HG03097 (cell line): Measurements from ENCODE around the gene ITGB5.

Experiments used
- ATAC-seq: cut with Tn5 transposase; IDR thresholded peaks from one replicate; pipeline ENCODE4 v1.9.1; 2021; ENCODE audit not compliant: unreplicated experiment, low FRiP score

ITGB5 gene

DNA sequence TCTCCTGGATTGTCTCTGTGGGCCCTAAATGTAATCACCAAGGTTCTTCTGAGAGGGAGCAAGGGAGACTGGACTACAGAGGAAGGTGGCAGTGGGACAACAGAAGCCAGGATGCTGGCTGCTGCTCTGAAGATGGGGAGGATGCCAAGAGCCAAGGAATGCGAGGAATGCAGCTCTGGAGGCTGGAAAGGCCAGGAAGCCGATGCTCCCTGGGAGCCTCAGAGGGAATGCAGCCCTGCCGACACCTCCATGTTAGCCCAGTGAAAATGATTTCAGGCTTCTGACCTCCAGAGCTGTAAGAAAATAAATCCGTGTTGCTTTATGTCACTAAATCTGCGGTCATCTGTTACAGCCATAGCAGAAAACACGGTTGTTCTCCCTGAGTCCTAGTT lies 112.8 kb downstream of the ITGB5 start:
- ATAC-seq: no peak

DNA sequence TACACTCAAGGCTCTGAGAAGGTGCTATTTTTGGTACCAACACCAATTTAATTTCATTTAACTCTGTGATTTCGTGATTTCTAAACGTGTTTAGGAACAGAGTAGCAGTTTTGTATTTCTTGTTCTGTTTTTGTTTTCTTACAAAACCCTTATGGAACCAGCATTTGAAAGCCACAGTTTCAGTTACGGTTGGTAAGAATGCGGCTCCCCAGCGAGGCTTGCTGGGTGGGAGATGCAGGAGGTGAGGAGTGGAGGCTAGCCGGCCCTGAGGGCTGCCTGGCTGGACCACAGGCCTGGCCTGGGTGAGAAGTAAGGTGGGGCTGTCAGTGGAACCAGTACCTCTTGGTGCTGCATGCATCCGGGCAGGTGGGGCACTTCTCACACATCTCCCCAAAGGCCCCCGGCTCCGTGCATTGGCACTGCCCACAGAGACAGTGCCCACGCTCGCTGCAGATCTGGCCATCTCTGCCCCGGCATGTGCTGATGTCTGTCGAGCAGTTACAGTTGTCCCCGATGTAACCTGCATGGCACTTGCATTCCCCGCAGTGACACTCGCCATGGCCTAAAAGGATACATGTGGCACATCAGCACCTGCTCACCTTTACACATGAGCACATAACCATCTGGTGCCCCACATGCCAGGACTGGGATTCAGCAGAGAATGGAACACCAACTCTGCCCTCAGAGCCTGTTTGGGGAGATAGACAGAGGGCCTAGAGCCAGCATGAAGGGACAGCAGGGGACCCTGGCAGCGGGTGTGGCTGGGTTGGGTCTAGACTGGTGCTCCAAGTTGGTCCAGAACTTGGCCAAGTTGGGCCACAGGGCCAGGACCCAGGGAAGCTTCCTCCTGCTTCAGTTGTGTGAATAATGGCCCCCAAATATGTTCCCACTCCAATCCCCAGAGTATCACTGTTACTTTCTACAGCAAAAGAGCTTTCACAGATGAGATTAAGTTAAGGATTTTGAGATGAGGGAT lies 113.5 kb downstream of the ITGB5 start:
- no peak for ATAC-seq

DNA sequence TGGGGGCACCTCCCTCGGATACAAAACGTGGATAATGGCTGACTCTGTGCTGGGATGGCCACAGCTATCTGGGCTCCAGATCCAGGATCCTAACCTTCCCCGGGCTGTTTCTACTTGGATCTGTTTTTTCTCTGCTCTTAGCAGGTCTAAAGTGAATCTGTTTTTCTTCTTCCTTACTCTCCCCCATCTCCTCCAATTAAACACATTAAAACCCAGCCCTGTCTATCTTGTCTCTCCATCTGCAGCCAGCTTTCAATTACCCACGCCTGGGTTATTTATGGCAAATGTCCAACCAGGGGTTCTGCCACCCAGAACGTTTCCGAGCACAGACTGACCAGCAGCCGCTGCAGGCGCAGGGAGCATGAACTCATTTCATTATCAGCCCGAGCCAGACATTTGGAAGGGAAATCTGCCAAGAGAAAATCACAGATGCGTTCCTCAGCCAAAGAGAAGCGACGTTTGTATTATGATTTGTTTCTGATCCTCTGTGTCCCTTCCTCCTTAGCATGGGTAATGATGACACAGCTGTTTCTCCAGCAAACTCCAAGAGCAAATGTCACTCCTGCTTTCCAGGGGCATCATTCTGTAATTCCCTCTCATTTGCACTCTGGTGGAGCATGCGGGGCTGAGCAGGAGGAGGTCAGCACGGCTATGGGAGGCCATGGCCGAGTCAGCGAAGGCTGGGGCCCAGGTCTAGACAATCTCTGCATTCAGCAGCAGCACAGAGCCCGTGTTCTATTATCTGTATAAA lies 114.9 kb downstream of the ITGB5 start:
- no peak for ATAC-seq

DNA sequence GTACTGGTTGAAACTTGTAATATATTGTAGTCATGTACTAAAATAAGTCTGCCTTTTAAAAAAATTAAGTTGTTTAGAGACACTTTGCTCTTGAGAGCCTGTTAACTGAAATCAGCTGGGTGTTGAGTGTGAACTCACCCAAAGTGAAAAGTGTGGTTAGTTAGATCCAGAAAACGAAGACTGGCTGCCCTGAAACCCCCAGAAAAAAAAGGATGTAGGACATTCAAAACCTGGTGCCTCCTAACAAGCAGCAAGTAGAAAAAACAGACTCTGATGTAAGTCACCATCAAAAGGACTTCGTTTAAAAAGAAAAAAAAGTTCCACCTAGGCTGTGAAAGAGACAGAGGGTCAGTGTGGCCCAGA lies 116.1 kb downstream of the ITGB5 start:
- ATAC-seq: no peak

DNA sequence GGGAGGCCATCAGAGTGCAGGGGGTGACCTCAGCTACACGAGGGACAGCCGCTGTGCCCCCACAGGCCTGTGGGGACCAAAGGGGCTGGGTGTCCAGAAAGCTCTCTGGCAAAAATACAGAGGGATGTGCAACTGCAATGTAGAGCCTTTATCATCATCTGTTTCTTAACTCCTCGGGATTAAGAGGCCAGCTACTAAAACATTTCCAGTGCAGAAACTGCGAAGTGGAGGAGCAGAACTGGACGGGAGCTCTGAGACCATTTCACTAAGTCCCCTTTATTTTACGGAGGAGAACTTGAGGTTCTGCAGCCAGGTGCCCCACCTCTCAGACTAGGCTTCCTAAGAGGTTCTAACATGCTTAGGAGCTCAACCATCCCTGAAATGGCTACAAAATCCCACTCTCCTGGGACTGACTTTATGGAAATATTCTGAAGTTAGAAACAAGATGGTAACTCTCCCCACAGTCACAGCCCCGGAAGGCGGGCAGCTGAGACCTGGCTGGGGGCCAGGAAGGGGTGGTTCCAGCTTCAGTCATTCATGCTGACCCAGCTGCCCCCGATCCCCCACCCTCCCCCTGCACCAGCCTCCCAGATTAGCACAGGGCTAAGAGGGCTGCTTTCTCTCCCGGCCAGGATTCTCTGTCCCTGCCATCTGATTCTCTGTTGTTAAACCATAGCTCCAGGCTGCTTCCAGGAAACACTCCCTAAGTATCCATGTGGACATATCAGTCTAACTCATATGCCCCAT lies 116.7 kb downstream of the ITGB5 start:
- ATAC-seq: no peak

DNA sequence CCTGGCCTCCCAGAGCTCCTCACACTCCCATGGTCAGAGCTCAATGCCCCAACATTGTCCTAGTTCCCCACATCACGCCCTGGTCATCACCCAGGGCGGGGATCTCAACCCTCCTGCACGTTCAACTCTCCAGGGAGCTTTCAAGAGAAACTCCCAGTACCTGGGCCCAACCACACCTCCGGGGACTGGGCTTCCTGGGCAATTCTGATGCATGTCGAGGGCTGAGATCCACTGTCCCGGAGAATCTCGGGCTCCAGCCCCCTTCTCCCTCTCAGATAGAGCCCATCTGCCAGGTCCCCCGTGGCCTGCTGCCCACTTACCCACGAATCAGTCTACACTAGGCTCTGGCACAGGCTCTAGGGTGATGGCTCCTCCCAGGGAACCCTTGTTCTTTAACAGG lies 117.7 kb downstream of the ITGB5 start:
- no peak for ATAC-seq

DNA sequence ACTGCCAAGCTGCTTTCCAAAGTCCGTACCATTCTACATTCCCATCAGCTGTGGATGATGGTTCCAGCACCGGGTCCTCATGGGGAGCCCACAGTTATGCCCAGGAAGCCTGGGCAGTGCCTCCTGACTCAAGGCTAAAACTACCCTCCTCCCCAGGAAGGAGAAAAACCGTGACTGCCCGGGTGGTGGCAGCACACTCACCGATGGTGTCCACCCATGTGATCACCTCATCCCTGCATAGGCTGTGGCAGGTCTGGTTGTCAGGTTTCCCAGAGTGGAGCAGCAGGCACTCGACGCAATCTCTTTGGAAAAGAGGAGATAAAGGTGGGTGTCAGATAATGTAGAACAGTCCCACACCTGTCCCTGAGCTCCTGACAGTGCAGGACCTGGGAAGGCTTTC lies 118.4 kb downstream of the ITGB5 start:
- no peak for ATAC-seq

DNA sequence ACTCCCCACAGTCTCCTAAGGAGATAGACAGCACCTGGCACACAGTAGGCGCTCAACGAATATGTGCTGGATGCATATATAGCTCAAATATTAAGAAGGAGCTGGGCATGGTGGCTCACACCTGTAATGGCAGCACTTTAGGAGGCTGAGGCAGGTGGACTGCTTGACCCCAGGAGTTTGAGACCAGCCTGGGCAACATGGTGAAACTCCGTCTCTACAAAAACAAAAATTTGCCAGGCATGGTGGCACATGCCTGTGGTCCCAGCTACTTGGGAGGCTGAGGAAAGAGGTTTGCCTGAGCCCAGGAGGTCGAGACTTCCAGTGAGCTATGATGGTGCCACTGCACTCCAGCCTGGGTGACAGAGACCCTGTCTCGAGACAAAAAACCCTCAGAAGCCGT lies 119.5 kb downstream of the ITGB5 start:
- ATAC-seq: no peak

DNA sequence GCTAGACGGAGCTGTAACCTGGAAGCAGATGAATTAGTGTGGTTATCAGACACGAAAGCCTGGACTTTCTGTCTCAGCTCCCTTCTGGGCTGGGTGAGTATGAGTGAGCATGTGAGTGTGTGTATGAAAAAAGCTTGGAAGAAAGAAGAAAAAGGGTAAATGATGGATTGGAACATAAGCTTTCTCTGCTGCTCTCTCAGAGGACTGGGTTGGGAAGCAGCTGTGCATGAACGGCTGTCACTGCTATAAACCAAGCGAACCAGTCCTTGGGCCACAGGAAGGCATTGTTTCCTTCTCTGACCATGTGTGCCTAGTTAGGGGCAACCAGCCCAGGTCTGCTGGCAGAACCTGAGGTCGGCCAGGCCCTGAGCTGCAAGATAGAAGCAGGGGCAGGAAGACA lies 119.9 kb downstream of the ITGB5 start:
- ATAC-seq: no peak

DNA sequence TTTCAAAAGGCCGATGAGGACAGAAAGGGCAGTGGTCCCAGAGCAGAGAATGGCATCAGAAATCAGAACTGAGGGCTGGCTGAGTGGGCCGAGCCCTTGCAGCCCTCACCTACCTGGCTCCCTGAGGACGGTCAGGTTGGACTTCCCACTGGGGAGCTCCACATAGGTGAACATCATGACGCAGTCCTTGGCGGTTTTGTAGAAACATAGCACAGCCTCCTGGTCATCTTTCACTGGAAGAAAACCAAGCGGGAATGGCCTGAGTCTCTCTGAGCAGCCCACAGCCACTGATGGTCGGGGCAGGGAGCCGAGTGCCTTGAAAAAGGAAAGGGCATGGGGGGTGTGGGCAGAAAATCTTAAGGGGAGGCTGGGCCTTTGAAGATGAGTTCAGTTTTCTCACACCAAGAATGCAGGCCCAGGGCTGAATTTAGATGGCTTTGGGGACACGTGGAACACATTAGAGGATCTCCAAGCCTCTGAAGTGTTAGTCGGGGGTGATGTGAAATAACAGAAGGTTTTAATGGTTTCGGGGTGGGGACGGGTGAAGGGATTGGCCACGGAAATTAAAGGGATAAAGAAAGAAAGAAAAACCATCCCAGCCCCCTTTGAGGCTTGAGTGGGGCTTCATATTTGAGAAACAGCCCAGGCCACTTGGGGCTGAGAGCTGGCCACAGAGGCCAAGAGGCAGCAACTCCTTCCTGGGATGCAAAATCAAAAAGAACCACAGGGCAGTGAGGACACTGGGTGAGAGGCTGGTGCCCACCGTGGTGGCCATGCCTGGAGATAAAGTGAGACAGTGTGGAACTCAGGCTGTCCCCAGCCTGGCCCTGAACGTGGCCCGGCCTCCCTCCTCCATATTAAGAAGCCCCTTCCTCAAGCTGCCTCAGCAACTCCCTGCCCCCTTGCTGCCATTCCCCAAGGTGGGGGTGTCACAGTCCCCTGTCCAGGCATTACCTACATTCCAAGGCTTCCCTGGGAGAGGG lies 120.8 kb downstream of the ITGB5 start:
- ATAC-seq: no peak

DNA sequence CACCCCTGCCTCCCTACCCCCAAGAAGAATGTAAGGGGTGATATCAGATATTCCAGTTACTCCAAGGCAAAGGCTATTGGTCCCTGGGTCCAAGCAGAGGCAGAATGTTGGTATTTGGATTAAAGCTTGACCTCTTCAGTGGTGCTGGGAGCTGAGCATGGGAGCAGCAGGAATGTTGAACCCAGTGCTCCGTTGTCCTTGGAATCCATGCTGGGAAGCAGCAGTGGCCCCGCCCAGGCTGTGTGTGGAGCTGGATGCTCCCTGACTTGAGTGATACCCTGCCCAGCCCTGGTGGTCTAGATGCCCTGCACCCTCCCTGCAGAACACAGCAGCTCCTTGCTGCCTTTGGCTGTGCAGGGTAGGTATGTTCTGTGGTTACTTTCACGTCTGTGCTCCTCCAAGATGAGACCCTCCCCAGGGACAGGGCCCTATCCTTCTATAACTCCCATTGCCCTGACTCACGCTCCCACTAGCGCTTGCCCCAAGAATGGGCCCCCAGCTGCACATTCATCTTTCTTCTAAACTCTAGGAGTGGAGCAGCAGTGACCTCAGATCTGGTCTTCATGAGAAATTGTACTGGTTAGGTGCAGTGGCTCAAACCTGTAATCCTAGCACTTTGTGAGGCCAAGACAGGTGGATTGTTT lies 121.8 kb downstream of the ITGB5 start:
- no peak for ATAC-seq

DNA sequence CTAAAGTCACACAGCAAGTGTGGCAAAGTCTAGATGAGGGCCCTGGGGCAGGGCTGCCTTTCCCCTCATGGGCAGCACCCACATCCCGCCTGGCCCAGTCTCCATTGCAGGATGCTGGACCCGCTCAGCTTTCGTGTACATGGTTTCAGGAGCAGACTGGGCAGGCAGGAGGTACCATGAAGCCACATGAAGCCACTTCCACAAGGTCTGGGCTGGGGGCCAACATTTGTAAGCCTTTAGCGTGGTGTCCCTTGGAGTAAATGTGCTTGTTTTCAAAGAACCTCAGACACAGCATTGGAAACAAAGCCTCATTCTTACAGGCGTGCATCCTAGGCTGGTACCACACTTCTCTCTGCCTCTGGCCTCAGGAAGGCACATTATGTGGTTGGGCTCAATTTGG lies 122.4 kb downstream of the ITGB5 start:
- no peak for ATAC-seq

DNA sequence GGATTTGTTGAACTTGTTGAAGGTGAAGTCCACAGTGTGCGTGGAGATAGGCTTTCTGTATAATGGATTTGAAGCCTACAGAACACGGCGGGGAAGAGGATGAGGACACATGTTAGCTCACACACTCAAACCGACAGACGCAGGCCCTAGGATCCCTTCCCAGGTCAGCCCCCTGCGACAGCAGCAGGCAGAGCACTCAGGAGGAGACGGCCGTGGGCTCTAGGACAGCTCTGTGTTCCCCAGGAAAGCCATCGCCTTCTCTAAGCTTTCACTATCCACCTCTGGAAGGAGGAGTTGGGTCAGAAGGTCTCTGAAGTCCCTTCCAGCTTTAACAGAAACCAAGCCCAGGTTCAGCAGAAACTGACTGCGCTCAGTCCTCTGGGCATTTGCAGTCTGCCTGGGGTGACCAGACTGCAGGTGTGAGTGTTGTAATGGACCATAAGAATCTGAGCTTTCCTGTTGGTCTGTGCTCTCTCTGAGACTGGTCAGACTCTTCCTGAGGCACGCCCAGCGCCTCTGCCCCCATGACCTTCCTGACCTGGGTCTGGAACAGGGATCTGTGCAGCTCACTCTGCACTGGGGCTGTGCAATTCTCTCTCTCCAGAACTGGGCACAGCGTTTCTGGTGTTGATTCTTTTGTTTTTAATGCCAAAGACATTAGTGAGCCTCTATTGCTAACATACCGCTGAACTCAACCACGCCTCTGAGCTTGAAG lies 123.4 kb downstream of the ITGB5 start:
- no peak for ATAC-seq

DNA sequence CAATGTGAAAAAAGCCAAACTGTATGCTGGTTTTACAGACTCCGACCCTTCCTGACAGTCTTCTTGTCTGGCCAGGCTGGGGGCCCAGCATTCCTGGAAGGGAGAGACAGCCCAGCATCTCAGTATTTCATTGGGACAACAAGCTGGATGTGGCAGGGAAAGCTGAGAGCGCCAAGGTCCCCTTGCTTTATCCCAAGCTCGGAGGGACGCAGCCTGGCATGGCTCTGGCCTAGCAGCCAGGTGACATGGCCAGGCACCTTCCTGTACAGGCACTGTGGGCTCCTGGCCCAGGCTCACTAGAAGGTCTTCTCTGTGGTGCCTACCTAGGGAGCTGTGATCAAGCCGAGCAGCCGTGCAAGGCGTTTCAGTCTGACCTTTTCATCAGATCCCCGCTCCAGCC lies 124.0 kb downstream of the ITGB5 start:
- no peak for ATAC-seq

DNA sequence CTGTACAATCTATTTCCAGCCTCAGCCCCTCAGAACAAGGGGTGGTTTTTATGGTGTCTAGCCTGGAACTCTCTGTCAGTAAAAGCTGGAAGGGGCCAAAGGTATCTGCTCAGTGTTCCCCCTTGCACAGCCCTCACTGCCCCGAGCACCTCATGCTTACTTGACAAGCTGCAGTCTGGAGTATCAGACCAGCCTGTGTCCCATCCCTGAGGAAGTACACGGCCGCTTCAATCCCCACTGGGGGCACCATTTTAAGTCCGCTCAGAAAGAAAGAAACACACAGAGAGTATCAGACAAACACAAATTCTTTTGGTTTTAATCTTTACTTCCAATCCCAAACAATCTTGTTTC lies 124.5 kb downstream of the ITGB5 start:
- ATAC-seq: no peak

DNA sequence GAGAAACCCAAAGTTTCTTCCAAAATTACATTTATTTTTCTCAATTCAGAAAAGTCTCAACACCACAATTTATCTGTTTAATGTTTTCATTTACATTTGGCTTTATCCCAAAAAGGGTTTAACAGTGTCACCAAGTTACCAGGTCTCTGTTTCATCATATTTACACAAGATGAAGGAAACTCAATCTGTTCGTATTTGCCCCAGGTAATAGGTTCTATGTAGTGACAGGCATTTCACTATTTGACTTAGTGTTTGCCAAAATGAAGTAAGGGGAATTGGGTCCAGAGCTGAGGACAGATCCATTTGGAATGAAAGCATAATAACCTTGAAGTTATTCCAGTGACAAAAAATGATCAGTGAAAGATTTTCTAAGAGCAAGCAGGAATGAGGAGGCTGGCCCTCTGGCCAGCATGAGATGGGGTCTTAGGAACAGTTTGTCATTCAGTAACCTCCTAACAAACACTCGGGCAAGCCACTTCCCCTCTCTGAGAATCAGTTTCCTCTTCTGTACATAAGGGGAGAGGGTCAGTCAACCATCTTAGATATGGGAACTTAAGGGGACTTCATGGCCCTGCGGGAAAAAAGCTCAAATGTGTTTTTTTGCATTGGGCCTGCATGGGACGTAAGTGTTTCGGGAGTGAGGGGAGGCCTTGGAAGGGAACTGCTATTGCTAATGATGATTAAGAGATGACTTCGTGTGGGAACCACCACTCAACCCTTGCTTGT lies 125.1 kb downstream of the ITGB5 start:
- ATAC-seq: no peak

DNA sequence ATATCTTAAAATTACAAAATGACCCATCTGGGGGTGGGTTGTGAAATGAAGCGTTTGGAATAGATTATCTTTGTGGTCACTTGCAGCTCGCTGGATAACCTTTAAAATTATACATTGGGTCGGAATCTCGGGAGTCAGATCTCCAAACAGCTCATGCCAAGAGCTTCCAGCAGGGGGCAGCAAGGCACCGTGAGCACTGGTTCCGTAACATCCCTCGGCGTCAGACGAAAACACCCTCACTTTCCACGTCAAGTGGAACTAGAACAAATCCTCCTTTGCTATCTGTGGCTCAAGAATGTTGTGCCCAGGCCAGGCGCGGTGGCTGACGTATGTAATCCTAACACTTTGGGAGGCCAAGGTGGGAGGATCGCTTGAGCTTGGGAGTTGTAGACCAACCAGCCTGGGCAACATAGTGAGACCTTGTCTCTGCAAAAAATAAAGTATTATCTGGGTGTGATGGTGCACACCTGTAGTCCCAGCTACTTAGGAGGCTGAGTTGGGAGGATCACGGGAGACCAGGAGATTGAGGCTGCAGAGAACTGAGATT lies 125.8 kb downstream of the ITGB5 start:
- no peak for ATAC-seq

DNA sequence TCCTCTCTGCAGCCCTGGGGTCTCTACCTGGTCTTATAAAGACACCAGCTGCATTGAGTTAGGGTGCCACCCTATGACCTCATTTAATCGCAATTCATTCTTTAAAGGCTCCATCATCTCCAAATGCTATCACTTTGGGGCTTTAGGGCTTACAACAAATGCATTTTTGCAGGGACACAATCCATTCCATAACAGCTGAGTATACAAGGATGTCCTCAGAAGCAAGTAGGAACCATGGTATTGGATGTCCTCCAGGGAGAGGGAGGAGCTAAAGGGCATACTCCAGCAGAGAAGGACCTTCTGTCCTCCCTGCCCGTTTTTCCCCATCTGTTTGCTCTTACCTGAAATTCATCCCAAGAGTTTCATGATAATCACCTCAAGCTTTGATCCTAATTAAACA lies 126.6 kb downstream of the ITGB5 start:
- ATAC-seq: no peak
